Motor neuron (in vitro differentiated cells): Measurements from ENCODE around the gene ACAT2. TPM values are rescaled to one million over a fixed set of nuclear protein-coding genes. Genes with fewer than 3 reads are reported as not detected.
"Not testable (repeated sequence)": the region's sequence is repeated elsewhere in the genome, so short reads cannot be mapped to it uniquely, and the experiment has no call there.

Experiments
- ATAC-seq, 8 experiments: fragments of 200-7000 bp; cut with Tn5 transposase; replicated peaks in 6 of 8; 2 replicates each; pipeline ENCODE4 v1.8.0; 2021; ENCODE audit warnings: mild to moderate bottlenecking in 8 of 8, moderate library complexity in 8 of 8
- H3K27ac ChIP-seq, 2 donors: fragments of 250-450 bp; sonication (Bioruptor Pico); 2 replicates each; pipeline ENCODE4 v1.9.0; 2021; ENCODE audit warnings: antibody characterized with exemption in 2 of 2, mild to moderate bottlenecking in 2 of 2, moderate library complexity in 1 of 2
- H3K4me1 ChIP-seq, 2 donors: fragments of 250-450 bp; sonication (Bioruptor Pico); replicated peaks in 1 of 2; 2 replicates each; pipeline ENCODE4 v1.6.1; 2021; ENCODE audit warnings: antibody characterized with exemption in 2 of 2, mild to moderate bottlenecking in 2 of 2, moderate library complexity in 1 of 2
- H3K4me3 ChIP-seq, 5 donors: fragments of 250-450 bp; sonication (Bioruptor Pico); 2 replicates each; pipeline ENCODE4 v1.9.0; 2021; ENCODE audit warnings: antibody characterized with exemption in 5 of 5, mild to moderate bottlenecking in 5 of 5, moderate library complexity in 4 of 5
- WGBS, 10 experiments: fragments of 450-650 bp; shearing (Covaris generic); methylation state at CpG; one replicate each; pipeline ENCODE4 v1.0.0; 2022; 5-methylcytosine and 5-hydroxymethylcytosine counted together
- in situ Hi-C, 9 experiments: fragments of 400-800 bp; cut with MboI; loops; one replicate each; pipeline ENCODE4 v1.15.0; 2021; ENCODE audit warnings: low sequenced_read_pairs in 9 of 9, low pct_unique_long_range_greater_than_20kb in 2 of 9; ENCODE audit not compliant: unreplicated experiment in 9 of 9
- total RNA-seq, 8 experiments: library from RNA; unstranded; fragments of 300-600 nt; gene quantifications; 2 replicates each; pipeline versions ENCODE4 v1.2.3 to v1.2.4, GENCODE V29; 2022

Gene ACAT2
- total RNA-seq, 8 experiments from 2014 or later: 12.6 to 120 (median 42.2) TPM

- in situ Hi-C loops: no loop called here
- no peak for ATAC-seq
- Histone ChIP-seq H3K4me3 (no peak overlapping the region), H3K27ac (no peak overlapping the region), H3K4me1 (peaks cover 0 to 4% of the 10 kb centered on the region in 2 donors)
- 83 to 100% (median 93%) methylated on average over 1 to 4 of the region's 9 CpGs; no CpG with 5 or more reads in 5 of the 10 experiments for WGBS, 10 experiments
These were observed 51.9 kb downstream of the ACAT2 start for GRCh38 chr6:159813781-159814180.

GRCh38 chr6:159815410-159815809, 53.6 kb downstream of the ACAT2 start:
- WGBS, 10 experiments: 58 to 100% (median 80%) methylated on average over 1 to 5 of the region's 6 CpGs; no CpG with 5 or more reads in 2 of the 10 experiments
- Histone ChIP-seq H3K27ac (no peak overlapping the region), H3K4me1 (peaks cover 4 to 14% of the 10 kb centered on the region in 2 donors), H3K4me3 (no peak overlapping the region)
- in situ Hi-C loops: no loop called here
- ATAC-seq: peak in 4 of 8 experiments; percentile 20 to 60 (median 36)

- WGBS, 10 experiments: 67 to 94% (median 78%) methylated on average over 1 to 3 of the region's 3 CpGs; no CpG with 5 or more reads in 6 of the 10 experiments
- H3K27ac ChIP-seq, in situ Hi-C loops, H3K4me3 ChIP-seq: not testable (repeated sequence)
- ATAC-seq: peak in 3 of 8 experiments; percentile 54 to 64 (median 62)
- H3K4me1 ChIP-seq: peaks cover 5 to 17% of the 10 kb centered on the region in 2 donors
These were observed 54.9 kb downstream of the ACAT2 start for GRCh38 chr6:159816775-159817174.

GRCh38 chr6:159817951-159818739, 56.3 kb downstream of the ACAT2 start:
- H3K4me3 ChIP-seq: no peak overlapping the region
- ATAC-seq: no peak
- H3K4me1 ChIP-seq: peaks cover 5 to 17% of the 10 kb centered on the region in 2 donors
- 58 to 100% (median 87%) methylated on average over 1 to 14 of the region's 23 CpGs; no CpG with 5 or more reads in 2 of the 10 experiments for WGBS, 10 experiments
- in situ Hi-C loops: no loop called here
- H3K27ac ChIP-seq: no peak overlapping the region

DNA sequence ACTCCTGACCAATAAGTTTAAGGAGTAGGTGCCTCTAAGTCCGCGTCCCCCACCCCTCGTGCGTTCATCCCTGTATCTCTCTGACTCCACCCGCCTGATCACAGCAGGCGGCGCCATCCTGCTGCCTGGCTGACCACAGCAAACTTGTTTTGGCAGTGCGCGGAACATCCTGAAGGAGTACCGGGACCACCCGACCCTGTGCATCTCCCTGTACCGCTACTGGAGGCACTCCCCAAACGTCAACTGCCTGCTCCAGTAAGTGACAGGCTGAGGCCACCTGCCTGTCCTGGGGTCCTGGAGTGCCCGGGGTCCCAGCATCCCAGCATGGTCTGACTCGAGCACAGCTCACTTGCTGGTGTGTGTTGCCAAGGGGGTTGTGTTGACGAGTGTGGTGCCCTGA, 57.3 kb downstream of the ACAT2 start:
- Histone ChIP-seq H3K27ac (no peak overlapping the region), H3K4me1 (peaks cover 5 to 17% of the 10 kb centered on the region in 2 donors), H3K4me3 (no peak overlapping the region)
- in situ Hi-C loops: no loop called here
- ATAC-seq: no peak
- WGBS, 10 experiments: 47 to 98% (median 86%) methylated on average over 2 to 7 of the region's 16 CpGs; no CpG with 5 or more reads in 6 of the 10 experiments

DNA sequence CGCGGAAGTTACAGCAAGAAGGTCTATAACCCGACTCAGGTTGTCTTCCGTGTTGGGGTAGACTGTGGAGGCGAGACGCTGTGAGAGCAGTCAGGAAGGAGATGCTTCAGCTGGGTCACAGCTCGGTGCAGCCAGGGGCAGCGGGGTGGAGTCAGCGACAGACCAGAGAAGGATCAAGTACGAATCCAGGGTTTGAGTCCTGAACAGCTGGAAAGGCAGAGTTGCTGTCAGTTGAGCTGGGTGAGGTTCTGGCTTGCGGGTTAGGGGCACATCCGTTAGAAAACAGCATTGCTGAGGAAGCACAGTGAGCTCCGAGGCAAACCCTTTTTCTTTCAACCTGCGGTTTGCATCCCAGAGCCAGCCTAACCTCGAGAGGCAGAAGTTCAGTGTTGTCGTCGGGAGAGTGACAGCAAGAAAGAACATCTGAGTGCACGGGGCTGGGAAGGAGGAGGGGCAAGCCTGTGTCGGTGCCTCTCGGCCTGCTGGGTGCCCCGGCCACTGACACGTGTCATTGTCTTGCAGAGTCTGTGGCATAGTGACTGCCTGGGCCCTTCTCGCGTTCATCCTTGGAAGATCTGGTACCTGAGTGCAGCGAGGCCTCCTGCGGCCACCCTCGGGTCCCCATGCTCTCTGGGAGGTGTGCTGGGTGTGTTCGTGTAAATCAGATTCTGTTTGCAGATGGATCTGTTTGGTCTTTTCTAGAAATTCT, 58.2 kb downstream of the ACAT2 start:
- Histone ChIP-seq H3K4me3 (no peak overlapping the region), H3K27ac (no peak overlapping the region), H3K4me1 (peaks cover 5 to 17% of the 10 kb centered on the region in 2 donors)
- in situ Hi-C loops: no loop called here
- peak in 5 of 8 experiments; percentile 85 to 97 (median 96) for ATAC-seq
- WGBS, 10 experiments: 25 to 87% (median 49%) methylated on average over 4 to 26 of the region's 28 CpGs; no CpG with 5 or more reads in 2 of the 10 experiments

GRCh38 chr6:159821122-159821521, 59.3 kb downstream of the ACAT2 start:
- no peak for ATAC-seq
- in situ Hi-C loops: no loop called here
- no peak overlapping the region for H3K27ac ChIP-seq
- H3K4me3 ChIP-seq: no peak overlapping the region
- WGBS, 10 experiments: 59 to 92% (median 79%) methylated on average over 1 to 11 of the region's 11 CpGs; no CpG with 5 or more reads in 2 of the 10 experiments
- peaks cover 5 to 13% of the 10 kb centered on the region in 2 donors for H3K4me1 ChIP-seq

GRCh38 chr6:159821726-159822125, 59.9 kb downstream of the ACAT2 start:
- WGBS, 10 experiments: 60 to 100% (median 97%) methylated on average over 1 to 4 of the region's 10 CpGs; no CpG with 5 or more reads in 4 of the 10 experiments
- Histone ChIP-seq H3K4me3 (no peak overlapping the region), H3K4me1 (peaks cover 5 to 13% of the 10 kb centered on the region in 2 donors), H3K27ac (no peak overlapping the region)
- in situ Hi-C loops: no loop called here
- no peak for ATAC-seq

DNA sequence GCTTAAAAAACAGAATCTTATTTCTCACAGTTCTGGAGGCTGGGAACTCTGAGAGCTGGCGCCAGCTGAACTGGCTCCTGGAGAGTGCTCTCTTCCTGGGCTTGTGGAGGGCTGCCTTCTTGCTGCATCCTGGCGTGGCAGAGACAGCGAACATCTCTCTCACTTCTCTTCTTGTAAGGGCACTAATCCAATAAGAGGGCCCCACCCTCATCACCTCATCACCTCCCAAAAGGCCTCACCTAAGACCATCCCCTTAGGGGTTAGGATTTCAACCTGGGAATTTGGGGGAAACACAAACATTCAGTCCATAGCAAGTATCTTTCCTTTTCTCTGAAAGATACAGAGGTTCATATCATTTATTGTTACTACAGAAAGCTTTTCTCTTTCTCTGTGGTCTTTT, 62.1 kb downstream of the ACAT2 start:
- H3K4me1 ChIP-seq: peaks cover 5 to 13% of the 10 kb centered on the region in 2 donors
- WGBS, 10 experiments: 76 to 100% (median 90%) methylated on average over 1 to 3 of the region's 3 CpGs; no CpG with 5 or more reads in 6 of the 10 experiments
- in situ Hi-C loops: no loop called here
- ATAC-seq: no peak
- no peak overlapping the region for H3K27ac ChIP-seq
- no peak overlapping the region for H3K4me3 ChIP-seq

- H3K27ac ChIP-seq, H3K4me3 ChIP-seq, in situ Hi-C loops, H3K4me1 ChIP-seq, ATAC-seq: not testable (repeated sequence)
- 67 to 100% (median 92%) methylated on average over 2 to 9 of the region's 9 CpGs; no CpG with 5 or more reads in 1 of the 10 experiments for WGBS, 10 experiments
These were observed 62.8 kb downstream of the ACAT2 start for GRCh38 chr6:159824690-159825089.

GRCh38 chr6:159826004-159826403, 64.2 kb downstream of the ACAT2 start:
- Histone ChIP-seq H3K27ac (no peak overlapping the region), H3K4me3 (no peak overlapping the region), H3K4me1 (no peaks in the 10 kb centered on the region)
- in situ Hi-C loops: no loop called here
- ATAC-seq: no peak
- 77 to 100% (median 86%) methylated on average over 1 to 6 of the region's 13 CpGs; no CpG with 5 or more reads in 4 of the 10 experiments for WGBS, 10 experiments

DNA sequence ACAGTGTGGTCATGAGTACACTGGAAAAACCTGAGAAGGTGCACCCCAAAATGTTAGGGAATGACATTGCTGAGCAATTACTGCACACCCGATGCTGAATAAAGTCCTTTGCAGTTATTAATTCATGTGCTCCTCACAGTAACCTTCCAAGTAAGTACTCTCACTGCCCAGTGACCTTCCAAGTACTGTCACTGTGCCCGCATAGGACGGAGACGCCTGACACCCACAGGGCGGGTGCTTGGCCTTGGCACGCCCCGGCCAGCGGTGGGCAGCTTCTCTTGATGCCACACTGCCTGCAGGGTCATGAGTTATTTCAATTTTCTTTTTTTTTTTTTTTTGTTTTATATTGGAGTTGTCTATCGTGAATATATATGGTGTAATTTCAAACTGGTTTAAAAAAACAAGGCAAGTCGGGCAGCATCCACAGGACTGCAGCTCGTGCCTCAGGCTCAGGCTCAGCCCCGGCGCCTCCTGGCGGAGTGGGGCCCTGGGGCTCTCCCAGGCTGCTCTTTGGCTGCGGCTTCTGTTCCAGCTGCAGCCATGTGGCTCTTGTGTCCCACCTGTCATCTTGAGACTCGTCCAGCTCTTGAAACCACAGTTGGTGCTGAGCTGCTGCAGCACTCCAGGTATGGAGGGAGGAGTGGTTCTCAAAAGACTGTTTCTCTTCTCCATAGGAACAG, 65.3 kb downstream of the ACAT2 start:
- H3K27ac ChIP-seq: no peak overlapping the region
- no peak overlapping the region for H3K4me3 ChIP-seq
- WGBS, 10 experiments: 65 to 95% (median 87%) methylated on average over 2 to 8 of the region's 16 CpGs; no CpG with 5 or more reads in 4 of the 10 experiments
- no peaks in the 10 kb centered on the region for H3K4me1 ChIP-seq
- no peak for ATAC-seq
- in situ Hi-C loops: no loop called here
